Measurements from ENCODE around the gene TAGLN3. TPM values are rescaled to one million over a fixed set of nuclear protein-coding genes. Genes with fewer than 3 reads are reported as not detected.
A peak's percentile ranks its signal among the peaks of the same experiment; 100 is the strongest.

The TAGLN3 gene
- total and polyA plus RNA-seq, 2 donors (not counting 1 experiment from before 2014, with no cell fraction given), result 0.10 to 0.33 TPM

DNA sequence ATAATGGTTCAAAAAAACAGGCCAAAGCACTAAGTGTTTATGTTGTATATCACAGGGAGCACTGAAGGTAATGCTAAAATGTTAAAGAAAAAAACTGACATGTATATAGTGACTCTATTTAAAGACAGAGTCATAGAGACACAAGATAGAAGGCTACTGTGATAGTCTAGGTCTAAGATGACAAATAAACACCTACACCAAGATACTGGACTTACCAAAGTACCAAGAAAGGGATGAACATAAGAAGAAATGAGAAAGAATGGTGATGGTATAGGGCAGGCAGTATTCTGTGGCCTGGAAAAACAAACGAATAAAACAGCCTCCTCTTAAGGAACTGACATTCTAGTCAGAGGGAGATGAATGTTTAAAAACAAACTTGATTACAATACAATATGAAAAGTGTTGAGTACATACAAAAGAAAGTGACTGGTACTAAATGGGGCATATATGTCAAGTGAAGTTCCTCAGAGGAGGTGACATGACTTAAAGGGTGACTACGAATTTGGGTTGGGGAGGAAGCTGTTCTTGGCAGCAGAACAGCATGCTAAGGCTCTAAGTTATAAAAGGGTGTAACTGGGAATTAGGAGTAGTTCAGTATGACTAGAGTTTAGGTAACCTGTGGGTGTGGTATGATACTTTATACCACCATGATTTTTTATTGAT lies 14.0 kb upstream of the TAGLN3 start:
- Histone ChIP-seq H3K4me2 (ENCODE audit: extremely low read depth, insufficient read depth, low read length) (no peak overlapping the region), H3K79me2 (ENCODE audit: control insufficient read depth, insufficient read depth, low read length) (peaks cover 17% of the 10 kb centered on the region), H3K9me3 (ENCODE audit: control insufficient read depth, insufficient read depth, low read depth, low read length) (no peaks in the 10 kb centered on the region), H4K20me1 (ENCODE audit: control insufficient read depth, extremely low read depth, insufficient read depth, low read length) (no peaks in the 10 kb centered on the region), H3K4me3 (replicated peaks in 1 of 4; ENCODE audit: control extremely low read depth in 1 of 4, insufficient read depth in 1 of 4, low read depth in 3 of 4, low read length in 4 of 4) (no peak overlapping the region), H3K36me3 (ENCODE audit: control insufficient read depth, insufficient read depth, low read length) (no peaks in the 10 kb centered on the region), H3K9ac (ENCODE audit: insufficient read depth, low read length) (no peak overlapping the region), H3K4me1 (ENCODE audit: control insufficient read depth, extremely low read depth, insufficient read depth, low read length) (no peaks in the 10 kb centered on the region), H3K27ac (ENCODE audit: insufficient read depth, low read length) (no peak overlapping the region), H3K27me3 (ENCODE audit: control insufficient read depth, insufficient read depth, low read length) (no peaks in the 10 kb centered on the region), H2AFZ (ENCODE audit: low read length) (no peak overlapping the region)
- no peak for TF ChIP-seq EZH2 (IDR thresholded peaks at IDR 0.05; ENCODE audit: low read length, missing control alignments)
- TF ChIP-seq, protein P1, sequence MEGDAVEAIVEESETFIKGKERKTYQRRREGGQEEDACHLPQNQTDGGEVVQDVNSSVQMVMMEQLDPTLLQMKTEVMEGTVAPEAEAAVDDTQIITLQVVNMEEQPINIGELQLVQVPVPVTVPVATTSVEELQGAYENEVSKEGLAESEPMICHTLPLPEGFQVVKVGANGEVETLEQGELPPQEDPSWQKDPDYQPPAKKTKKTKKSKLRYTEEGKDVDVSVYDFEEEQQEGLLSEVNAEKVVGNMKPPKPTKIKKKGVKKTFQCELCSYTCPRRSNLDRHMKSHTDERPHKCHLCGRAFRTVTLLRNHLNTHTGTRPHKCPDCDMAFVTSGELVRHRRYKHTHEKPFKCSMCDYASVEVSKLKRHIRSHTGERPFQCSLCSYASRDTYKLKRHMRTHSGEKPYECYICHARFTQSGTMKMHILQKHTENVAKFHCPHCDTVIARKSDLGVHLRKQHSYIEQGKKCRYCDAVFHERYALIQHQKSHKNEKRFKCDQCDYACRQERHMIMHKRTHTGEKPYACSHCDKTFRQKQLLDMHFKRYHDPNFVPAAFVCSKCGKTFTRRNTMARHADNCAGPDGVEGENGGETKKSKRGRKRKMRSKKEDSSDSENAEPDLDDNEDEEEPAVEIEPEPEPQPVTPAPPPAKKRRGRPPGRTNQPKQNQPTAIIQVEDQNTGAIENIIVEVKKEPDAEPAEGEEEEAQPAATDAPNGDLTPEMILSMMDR (conservative IDR thresholded peaks at IDR 0.05 in 1 of 2, IDR thresholded peaks at IDR 0.05 in 1 of 2; ENCODE audit: low read depth in 1 of 2, low read length in 2 of 2), result no peak
- no peak for DNase-seq (ENCODE audit: low read depth in 2 of 2)

DNA sequence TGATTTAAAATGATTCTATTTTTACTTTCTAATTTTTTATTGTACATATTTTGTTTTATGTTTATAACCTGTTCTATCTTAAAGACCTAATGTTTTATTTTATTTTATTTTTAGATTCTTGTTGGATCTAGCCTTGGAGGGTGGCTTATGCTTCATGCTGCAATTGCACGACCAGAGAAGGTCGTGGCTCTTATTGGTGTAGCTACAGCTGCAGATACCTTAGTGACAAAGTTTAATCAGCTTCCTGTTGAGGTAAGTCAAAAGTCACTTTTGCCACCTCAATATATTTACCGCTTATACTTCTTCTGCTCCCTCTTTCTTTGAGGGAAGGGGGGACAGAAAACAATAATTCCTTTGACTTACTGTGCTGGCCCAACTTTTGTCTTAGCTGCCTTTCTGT lies 11.9 kb upstream of the TAGLN3 start:
- H3K4me2 ChIP-seq (ENCODE audit: extremely low read depth, insufficient read depth, low read length), result no peak overlapping the region
- TF ChIP-seq, protein P1 (conservative IDR thresholded peaks at IDR 0.05 in 1 of 2, IDR thresholded peaks at IDR 0.05 in 1 of 2; ENCODE audit: low read depth in 1 of 2, low read length in 2 of 2), result no peak
- no peak for TF ChIP-seq EZH2 (IDR thresholded peaks at IDR 0.05; ENCODE audit: low read length, missing control alignments)
- no peak overlapping the region for H3K4me3 ChIP-seq (replicated peaks in 1 of 4; ENCODE audit: control extremely low read depth in 1 of 4, insufficient read depth in 1 of 4, low read depth in 3 of 4, low read length in 4 of 4)
- H3K4me1 ChIP-seq (ENCODE audit: control insufficient read depth, extremely low read depth, insufficient read depth, low read length), result no peaks in the 10 kb centered on the region
- H3K9ac ChIP-seq (ENCODE audit: insufficient read depth, low read length), result no peak overlapping the region
- peaks cover 5% of the 10 kb centered on the region for H3K79me2 ChIP-seq (ENCODE audit: control insufficient read depth, insufficient read depth, low read length)
- H3K36me3 ChIP-seq (ENCODE audit: control insufficient read depth, insufficient read depth, low read length), result peaks cover 2% of the 10 kb centered on the region
- DNase-seq (ENCODE audit: low read depth in 2 of 2), result no peak
- no peak overlapping the region for H2AFZ ChIP-seq (ENCODE audit: low read length)
- no peaks in the 10 kb centered on the region for H4K20me1 ChIP-seq (ENCODE audit: control insufficient read depth, extremely low read depth, insufficient read depth, low read length)
- H3K27ac ChIP-seq (ENCODE audit: insufficient read depth, low read length), result no peak overlapping the region
- H3K9me3 ChIP-seq (ENCODE audit: control insufficient read depth, insufficient read depth, low read depth, low read length), result no peaks in the 10 kb centered on the region
- no peaks in the 10 kb centered on the region for H3K27me3 ChIP-seq (ENCODE audit: control insufficient read depth, insufficient read depth, low read length)

GRCh38 chr3:111989061-111989678 lies 9.6 kb upstream of the TAGLN3 start:
- H3K9ac ChIP-seq (ENCODE audit: insufficient read depth, low read length), result no peak overlapping the region
- H3K4me1 ChIP-seq (ENCODE audit: control insufficient read depth, extremely low read depth, insufficient read depth, low read length), result no peaks in the 10 kb centered on the region
- no peak for TF ChIP-seq EZH2 (IDR thresholded peaks at IDR 0.05; ENCODE audit: low read length, missing control alignments)
- TF ChIP-seq, protein P1 (conservative IDR thresholded peaks at IDR 0.05 in 1 of 2, IDR thresholded peaks at IDR 0.05 in 1 of 2; ENCODE audit: low read depth in 1 of 2, low read length in 2 of 2), result peak; percentile 77 to 82
- H3K4me3 ChIP-seq (replicated peaks in 1 of 4; ENCODE audit: control extremely low read depth in 1 of 4, insufficient read depth in 1 of 4, low read depth in 3 of 4, low read length in 4 of 4), result no peak overlapping the region
- no peaks in the 10 kb centered on the region for H3K79me2 ChIP-seq (ENCODE audit: control insufficient read depth, insufficient read depth, low read length)
- no peak overlapping the region for H3K4me2 ChIP-seq (ENCODE audit: extremely low read depth, insufficient read depth, low read length)
- DNase-seq (ENCODE audit: low read depth in 2 of 2), result peak; percentile 69 to 81
- no peaks in the 10 kb centered on the region for H3K27me3 ChIP-seq (ENCODE audit: control insufficient read depth, insufficient read depth, low read length)
- H4K20me1 ChIP-seq (ENCODE audit: control insufficient read depth, extremely low read depth, insufficient read depth, low read length), result no peaks in the 10 kb centered on the region
- H3K27ac ChIP-seq (ENCODE audit: insufficient read depth, low read length), result no peak overlapping the region
- H3K36me3 ChIP-seq (ENCODE audit: control insufficient read depth, insufficient read depth, low read length), result peaks cover 2% of the 10 kb centered on the region
- H3K9me3 ChIP-seq (ENCODE audit: control insufficient read depth, insufficient read depth, low read depth, low read length), result no peaks in the 10 kb centered on the region
- no peak overlapping the region for H2AFZ ChIP-seq (ENCODE audit: low read length)
